K562 (cell line): Measurements from ENCODE around the gene LY6G5B. TPM values are rescaled to one million over a fixed set of nuclear protein-coding genes. Genes with fewer than 3 reads are reported as not detected.

Source experiments
- ERF ChIP-seq: fragments of 450-650 bp; formaldehyde crosslinking; IDR thresholded peaks from 2 replicates; pipeline ENCODE4 v1.4.0; 2020; ENCODE audit warnings: mild to moderate bottlenecking, mixed read lengths
- HMG20A ChIP-seq: fragments of 450-650 bp; formaldehyde crosslinking; conservative IDR thresholded peaks from 2 replicates; pipeline ENCODE4 v1.4.0; 2020; ENCODE audit warnings: mild to moderate bottlenecking, mixed read lengths
- L3MBTL2 ChIP-seq: fragments of 450-650 bp; IDR thresholded peaks from 2 replicates; pipeline ENCODE4 v1.6.1; 2016; ENCODE audit warnings: mild to moderate bottlenecking, moderate library complexity
- NEUROD1 ChIP-seq: fragments of 150-350 bp; IDR thresholded peaks from 2 replicates; pipeline ENCODE4 v1.6.1; 2014; ENCODE audit warnings: borderline replicate concordance, low read length, low read depth; ENCODE audit not compliant: partially characterized antibody
- PHF20 ChIP-seq: fragments of 450-650 bp; IDR thresholded peaks from 2 replicates; pipeline ENCODE4 v1.6.1; 2018; ENCODE audit not compliant: partially characterized antibody
- SRSF1 ChIP-seq: fragments of 200-400 bp; formaldehyde crosslinking; IDR thresholded peaks from 2 replicates; pipeline ENCODE4 v1.6.1; 2017; ENCODE audit warnings: mild to moderate bottlenecking, low read depth, low read length, moderate library complexity
- SRSF3 ChIP-seq: fragments of 200-400 bp; formaldehyde crosslinking; IDR thresholded peaks from 2 replicates; pipeline ENCODE4 v1.6.1; 2016; ENCODE audit warnings: mild to moderate bottlenecking, low read length, moderate library complexity; ENCODE audit not compliant: insufficient read depth
- polyA plus RNA-seq, 8 experiments: library from polyadenylated mRNA; depleted of rRNA in 4 of 8; stranded (reverse) in 5 of 8; unstranded in 3 of 8; fragments of >200 nt; fragmentation: Nextera tagmentation in 2 of 8; fragmentation: Illumina TruSeq in 1 of 8; extraction: Ambion mirVana in 2 of 8; extraction: Trizol in 1 of 8; gene quantifications; 2 replicates each; pipeline versions ENCODE4 v1.2.1 to v1.2.3, GENCODE V29; 2011 to 2014; ENCODE audit warnings: inconsistent platforms in 1 of 8, missing spikeins in 1 of 8
- total RNA-seq, 7 experiments: library from RNA; depleted of rRNA in 6 of 7; stranded (reverse); fragments of >200 nt in 6 of 7; fragmentation: Illumina TruSeq in 2 of 7; extraction: Trizol in 2 of 7; gene quantifications; 2 replicates each; pipeline versions ENCODE4 v1.2.1 to v1.2.3, GENCODE V29; 2011 to 2021; ENCODE audit warnings: low replicate concordance in 1 of 7
- TF ChIP-seq, protein P1 (sequence below): sonication (generic); formaldehyde crosslinking; IDR thresholded peaks from 2 replicates; pipeline ENCODE4 v1.8.0; 2022; ENCODE audit warnings: mild to moderate bottlenecking, missing genetic modification reagents, borderline replicate concordance
- TF ChIP-seq, protein P2 (sequence below): sonication (generic); formaldehyde crosslinking; IDR thresholded peaks from 2 replicates; pipeline ENCODE4 v1.9.0; 2022; ENCODE audit warnings: mild to moderate bottlenecking, missing genetic modification reagents
- TF ChIP-seq, protein P3 (sequence below), 2 experiments: fragments of 450-650 bp; IDR thresholded peaks; 2 replicates each; pipeline ENCODE4 v1.6.1; 2018; ENCODE audit warnings: mild to moderate bottlenecking in 2 of 2, low read depth in 1 of 2; ENCODE audit not compliant: partially characterized antibody in 2 of 2
- TF ChIP-seq, protein P4 (sequence below): fragments of 450-650 bp; IDR thresholded peaks from 2 replicates; pipeline ENCODE4 v1.6.1; 2016
- TF ChIP-seq, protein P5 (sequence below): fragments of 200-800 bp; sonication (Bioruptor generic); IDR thresholded peaks from 2 replicates; pipeline ENCODE4 v1.6.1; 2016; ENCODE audit warnings: missing genetic modification characterization, missing compliant biosample characterization

LY6G5B gene
- total and polyA plus RNA-seq, 9 of the 15 experiments (the other 6 are each of a cell fraction or from before 2014, with no cell fraction given) = 6.0 to 27.0 (median 7.5) TPM

DNA sequence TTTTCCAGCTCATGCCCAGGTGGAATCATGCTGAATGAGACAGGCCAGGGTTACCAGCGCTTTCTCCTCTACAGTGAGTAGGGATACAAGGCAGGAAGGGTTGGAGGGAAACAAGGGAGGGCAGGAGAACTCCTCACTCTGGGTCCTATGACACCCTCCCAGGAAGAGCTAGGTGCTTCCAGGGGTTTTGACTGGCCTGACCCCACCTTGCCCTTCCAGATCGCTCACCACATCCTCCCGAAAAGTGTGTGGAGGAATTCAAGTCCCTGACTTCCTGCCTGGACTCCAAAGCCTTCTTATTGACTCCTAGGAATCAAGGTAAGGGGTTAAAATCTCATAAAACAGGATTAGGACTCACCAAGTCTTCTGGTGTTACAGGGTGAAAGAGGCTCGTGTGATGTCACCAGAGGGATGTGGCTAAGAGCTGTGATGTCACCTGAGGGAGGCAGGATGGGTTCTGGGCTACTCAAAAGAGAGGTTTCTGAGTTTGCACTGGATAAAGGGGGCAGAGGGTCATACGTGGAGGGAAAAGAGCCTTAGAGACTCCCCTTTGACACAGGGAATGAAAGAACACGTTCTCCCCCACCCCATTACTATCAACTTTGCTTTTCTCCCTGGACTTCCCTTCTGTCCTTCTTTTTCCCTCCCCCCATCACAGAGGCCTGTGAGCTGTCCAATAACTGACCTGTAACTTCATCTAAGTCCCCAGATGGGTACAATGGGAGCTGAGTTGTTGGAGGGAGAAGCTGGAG lies 12.2 kb upstream of the LY6G5B start (continued):
- TF ChIP-seq, protein P1, sequence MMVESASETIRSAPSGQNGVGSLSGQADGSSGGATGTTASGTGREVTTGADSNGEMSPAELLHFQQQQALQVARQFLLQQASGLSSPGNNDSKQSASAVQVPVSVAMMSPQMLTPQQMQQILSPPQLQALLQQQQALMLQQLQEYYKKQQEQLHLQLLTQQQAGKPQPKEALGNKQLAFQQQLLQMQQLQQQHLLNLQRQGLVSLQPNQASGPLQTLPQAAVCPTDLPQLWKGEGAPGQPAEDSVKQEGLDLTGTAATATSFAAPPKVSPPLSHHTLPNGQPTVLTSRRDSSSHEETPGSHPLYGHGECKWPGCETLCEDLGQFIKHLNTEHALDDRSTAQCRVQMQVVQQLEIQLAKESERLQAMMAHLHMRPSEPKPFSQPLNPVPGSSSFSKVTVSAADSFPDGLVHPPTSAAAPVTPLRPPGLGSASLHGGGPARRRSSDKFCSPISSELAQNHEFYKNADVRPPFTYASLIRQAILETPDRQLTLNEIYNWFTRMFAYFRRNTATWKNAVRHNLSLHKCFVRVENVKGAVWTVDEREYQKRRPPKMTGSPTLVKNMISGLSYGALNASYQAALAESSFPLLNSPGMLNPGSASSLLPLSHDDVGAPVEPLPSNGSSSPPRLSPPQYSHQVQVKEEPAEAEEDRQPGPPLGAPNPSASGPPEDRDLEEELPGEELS = peak; percentile 46; the same call in 1 of the 2 replicates
- no peak for TF ChIP-seq HMG20A (CRISPR knock-in tag)
- TF ChIP-seq SRSF3 = no peak
- TF ChIP-seq, protein P2, sequence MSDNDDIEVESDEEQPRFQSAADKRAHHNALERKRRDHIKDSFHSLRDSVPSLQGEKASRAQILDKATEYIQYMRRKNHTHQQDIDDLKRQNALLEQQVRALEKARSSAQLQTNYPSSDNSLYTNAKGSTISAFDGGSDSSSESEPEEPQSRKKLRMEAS (CRISPR knock-in tag) = no peak
- no peak for TF ChIP-seq PHF20
- no peak for TF ChIP-seq NEUROD1
- TF ChIP-seq ERF (CRISPR knock-in tag) = no peak
- TF ChIP-seq, protein P3, sequence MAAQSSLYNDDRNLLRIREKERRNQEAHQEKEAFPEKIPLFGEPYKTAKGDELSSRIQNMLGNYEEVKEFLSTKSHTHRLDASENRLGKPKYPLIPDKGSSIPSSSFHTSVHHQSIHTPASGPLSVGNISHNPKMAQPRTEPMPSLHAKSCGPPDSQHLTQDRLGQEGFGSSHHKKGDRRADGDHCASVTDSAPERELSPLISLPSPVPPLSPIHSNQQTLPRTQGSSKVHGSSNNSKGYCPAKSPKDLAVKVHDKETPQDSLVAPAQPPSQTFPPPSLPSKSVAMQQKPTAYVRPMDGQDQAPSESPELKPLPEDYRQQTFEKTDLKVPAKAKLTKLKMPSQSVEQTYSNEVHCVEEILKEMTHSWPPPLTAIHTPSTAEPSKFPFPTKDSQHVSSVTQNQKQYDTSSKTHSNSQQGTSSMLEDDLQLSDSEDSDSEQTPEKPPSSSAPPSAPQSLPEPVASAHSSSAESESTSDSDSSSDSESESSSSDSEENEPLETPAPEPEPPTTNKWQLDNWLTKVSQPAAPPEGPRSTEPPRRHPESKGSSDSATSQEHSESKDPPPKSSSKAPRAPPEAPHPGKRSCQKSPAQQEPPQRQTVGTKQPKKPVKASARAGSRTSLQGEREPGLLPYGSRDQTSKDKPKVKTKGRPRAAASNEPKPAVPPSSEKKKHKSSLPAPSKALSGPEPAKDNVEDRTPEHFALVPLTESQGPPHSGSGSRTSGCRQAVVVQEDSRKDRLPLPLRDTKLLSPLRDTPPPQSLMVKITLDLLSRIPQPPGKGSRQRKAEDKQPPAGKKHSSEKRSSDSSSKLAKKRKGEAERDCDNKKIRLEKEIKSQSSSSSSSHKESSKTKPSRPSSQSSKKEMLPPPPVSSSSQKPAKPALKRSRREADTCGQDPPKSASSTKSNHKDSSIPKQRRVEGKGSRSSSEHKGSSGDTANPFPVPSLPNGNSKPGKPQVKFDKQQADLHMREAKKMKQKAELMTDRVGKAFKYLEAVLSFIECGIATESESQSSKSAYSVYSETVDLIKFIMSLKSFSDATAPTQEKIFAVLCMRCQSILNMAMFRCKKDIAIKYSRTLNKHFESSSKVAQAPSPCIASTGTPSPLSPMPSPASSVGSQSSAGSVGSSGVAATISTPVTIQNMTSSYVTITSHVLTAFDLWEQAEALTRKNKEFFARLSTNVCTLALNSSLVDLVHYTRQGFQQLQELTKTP (IDR thresholded peaks at IDR 0.05; ENCODE audit: low read depth in 1 of 2, partially characterized antibody in 2 of 2) = peak in 1 of 2 experiments; percentile 21
- TF ChIP-seq, protein P4, sequence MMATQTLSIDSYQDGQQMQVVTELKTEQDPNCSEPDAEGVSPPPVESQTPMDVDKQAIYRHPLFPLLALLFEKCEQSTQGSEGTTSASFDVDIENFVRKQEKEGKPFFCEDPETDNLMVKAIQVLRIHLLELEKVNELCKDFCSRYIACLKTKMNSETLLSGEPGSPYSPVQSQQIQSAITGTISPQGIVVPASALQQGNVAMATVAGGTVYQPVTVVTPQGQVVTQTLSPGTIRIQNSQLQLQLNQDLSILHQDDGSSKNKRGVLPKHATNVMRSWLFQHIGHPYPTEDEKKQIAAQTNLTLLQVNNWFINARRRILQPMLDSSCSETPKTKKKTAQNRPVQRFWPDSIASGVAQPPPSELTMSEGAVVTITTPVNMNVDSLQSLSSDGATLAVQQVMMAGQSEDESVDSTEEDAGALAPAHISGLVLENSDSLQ = peak; percentile 47; the same call in 1 of the 2 replicates
- TF ChIP-seq, protein P5, sequence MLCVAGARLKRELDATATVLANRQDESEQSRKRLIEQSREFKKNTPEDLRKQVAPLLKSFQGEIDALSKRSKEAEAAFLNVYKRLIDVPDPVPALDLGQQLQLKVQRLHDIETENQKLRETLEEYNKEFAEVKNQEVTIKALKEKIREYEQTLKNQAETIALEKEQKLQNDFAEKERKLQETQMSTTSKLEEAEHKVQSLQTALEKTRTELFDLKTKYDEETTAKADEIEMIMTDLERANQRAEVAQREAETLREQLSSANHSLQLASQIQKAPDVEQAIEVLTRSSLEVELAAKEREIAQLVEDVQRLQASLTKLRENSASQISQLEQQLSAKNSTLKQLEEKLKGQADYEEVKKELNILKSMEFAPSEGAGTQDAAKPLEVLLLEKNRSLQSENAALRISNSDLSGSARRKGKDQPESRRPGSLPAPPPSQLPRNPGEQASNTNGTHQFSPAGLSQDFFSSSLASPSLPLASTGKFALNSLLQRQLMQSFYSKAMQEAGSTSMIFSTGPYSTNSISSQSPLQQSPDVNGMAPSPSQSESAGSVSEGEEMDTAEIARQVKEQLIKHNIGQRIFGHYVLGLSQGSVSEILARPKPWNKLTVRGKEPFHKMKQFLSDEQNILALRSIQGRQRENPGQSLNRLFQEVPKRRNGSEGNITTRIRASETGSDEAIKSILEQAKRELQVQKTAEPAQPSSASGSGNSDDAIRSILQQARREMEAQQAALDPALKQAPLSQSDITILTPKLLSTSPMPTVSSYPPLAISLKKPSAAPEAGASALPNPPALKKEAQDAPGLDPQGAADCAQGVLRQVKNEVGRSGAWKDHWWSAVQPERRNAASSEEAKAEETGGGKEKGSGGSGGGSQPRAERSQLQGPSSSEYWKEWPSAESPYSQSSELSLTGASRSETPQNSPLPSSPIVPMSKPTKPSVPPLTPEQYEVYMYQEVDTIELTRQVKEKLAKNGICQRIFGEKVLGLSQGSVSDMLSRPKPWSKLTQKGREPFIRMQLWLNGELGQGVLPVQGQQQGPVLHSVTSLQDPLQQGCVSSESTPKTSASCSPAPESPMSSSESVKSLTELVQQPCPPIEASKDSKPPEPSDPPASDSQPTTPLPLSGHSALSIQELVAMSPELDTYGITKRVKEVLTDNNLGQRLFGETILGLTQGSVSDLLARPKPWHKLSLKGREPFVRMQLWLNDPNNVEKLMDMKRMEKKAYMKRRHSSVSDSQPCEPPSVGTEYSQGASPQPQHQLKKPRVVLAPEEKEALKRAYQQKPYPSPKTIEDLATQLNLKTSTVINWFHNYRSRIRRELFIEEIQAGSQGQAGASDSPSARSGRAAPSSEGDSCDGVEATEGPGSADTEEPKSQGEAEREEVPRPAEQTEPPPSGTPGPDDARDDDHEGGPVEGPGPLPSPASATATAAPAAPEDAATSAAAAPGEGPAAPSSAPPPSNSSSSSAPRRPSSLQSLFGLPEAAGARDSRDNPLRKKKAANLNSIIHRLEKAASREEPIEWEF (CRISPR knock-in tag) = 0 out of 2 replicates have a peak, but pooled peaks have one; percentile 50
- TF ChIP-seq L3MBTL2 = no peak
- no peak for TF ChIP-seq SRSF1
